Liver (tissue), 9 donors: Measurements from ENCODE around the gene MAN2A1. TPM values are rescaled to one million over a fixed set of nuclear protein-coding genes. Genes with fewer than 3 reads are reported as not detected.

Experiments used
- DNase-seq: peaks from one replicate; pipeline ENCODE4 v3.0.0-alpha.2; 2017; ENCODE audit warnings: low spot score
- H3K27ac ChIP-seq, 2 donors: one replicate each; pipeline ENCODE4 v1.7.0; 2013; ENCODE audit warnings: inconsistent platforms in 2 of 2, low read length in 2 of 2, control low read depth in 1 of 2, low read depth in 1 of 2, mild to moderate bottlenecking in 1 of 2
- H3K27me3 ChIP-seq, 4 donors: one replicate each; pipeline versions ENCODE4 v1.6.1 to v1.7.0; 2013; ENCODE audit warnings: low read length in 3 of 4, inconsistent platforms in 1 of 4, mild to moderate bottlenecking in 1 of 4, moderate library complexity in 1 of 4; ENCODE audit not compliant: control insufficient read depth in 4 of 4, insufficient read depth in 4 of 4
- H3K36me3 ChIP-seq, 4 donors: one replicate each; pipeline versions ENCODE4 v1.6.1 to v1.7.0; 2013; ENCODE audit warnings: low read length in 3 of 4, mild to moderate bottlenecking in 3 of 4, low read depth in 1 of 4, moderate library complexity in 1 of 4; ENCODE audit not compliant: control insufficient read depth in 4 of 4, insufficient read depth in 3 of 4
- H3K4me1 ChIP-seq, 4 donors: one replicate each; pipeline versions ENCODE4 v1.6.1 to v1.7.0; 2013; ENCODE audit warnings: low read length in 3 of 4, mild to moderate bottlenecking in 3 of 4, moderate library complexity in 1 of 4; ENCODE audit not compliant: control insufficient read depth in 4 of 4, insufficient read depth in 4 of 4
- H3K4me3 ChIP-seq, 3 donors: one replicate each; pipeline versions ENCODE4 v1.6.1 to v1.7.0; 2013; ENCODE audit warnings: low read length in 3 of 3, control low read depth in 1 of 3, low read depth in 1 of 3, mild to moderate bottlenecking in 1 of 3
- H3K9ac ChIP-seq, 2 donors: one replicate each; pipeline ENCODE4 v1.7.0; 2013; ENCODE audit warnings: low read length in 2 of 2, mild to moderate bottlenecking in 2 of 2, moderate library complexity in 2 of 2, control low read depth in 1 of 2, low read depth in 1 of 2
- H3K9me3 ChIP-seq, 4 donors: one replicate each; pipeline versions ENCODE4 v1.6.1 to v1.7.0; 2013; ENCODE audit warnings: low read length in 3 of 4; ENCODE audit not compliant: control insufficient read depth in 4 of 4
- EGR1 ChIP-seq, 2 donors: IDR thresholded peaks; 2 replicates each; pipeline ENCODE4 v1.6.1; 2016 to 2018; ENCODE audit warnings: antibody characterized with exemption in 2 of 2, low read depth in 2 of 2
- FOXA1 ChIP-seq: IDR thresholded peaks from 2 replicates; pipeline ENCODE4 v1.6.1; 2016; ENCODE audit warnings: antibody characterized with exemption
- FOXA2 ChIP-seq: IDR thresholded peaks from 2 replicates; pipeline ENCODE4 v1.6.1; 2016; ENCODE audit warnings: antibody characterized with exemption
- GABPA ChIP-seq, 2 donors: IDR thresholded peaks in 1 of 2; conservative IDR thresholded peaks in 1 of 2; 2 replicates each; pipeline ENCODE4 v1.6.1; 2016; ENCODE audit warnings: antibody characterized with exemption in 2 of 2, mild to moderate bottlenecking in 1 of 2, moderate library complexity in 1 of 2
- HNF4A ChIP-seq, 2 donors: conservative IDR thresholded peaks; 2 replicates each; pipeline ENCODE4 v1.6.1; 2016; ENCODE audit warnings: antibody characterized with exemption in 2 of 2, mild to moderate bottlenecking in 2 of 2
- HNF4G ChIP-seq: IDR thresholded peaks from 2 replicates; pipeline ENCODE4 v1.6.1; 2016; ENCODE audit warnings: antibody characterized with exemption
- JUND ChIP-seq, 2 donors: IDR thresholded peaks; 2 replicates each; pipeline ENCODE4 v1.6.1; 2016; ENCODE audit warnings: antibody characterized with exemption in 2 of 2
- NR2F2 ChIP-seq: IDR thresholded peaks from 2 replicates; pipeline ENCODE4 v1.6.1; 2016; ENCODE audit warnings: antibody characterized with exemption
- RAD21 ChIP-seq, 2 donors: IDR thresholded peaks; 2 replicates each; pipeline ENCODE4 v1.6.1; 2016; ENCODE audit warnings: antibody characterized with exemption in 2 of 2, mild to moderate bottlenecking in 2 of 2
- RXRA ChIP-seq, 2 donors: IDR thresholded peaks; 2 replicates each; pipeline ENCODE4 v1.6.1; 2017 to 2018; ENCODE audit warnings: antibody characterized with exemption in 2 of 2, mild to moderate bottlenecking in 1 of 2
- SP1 ChIP-seq: IDR thresholded peaks from 2 replicates; pipeline ENCODE4 v1.6.1; 2018; ENCODE audit warnings: antibody characterized with exemption, mild to moderate bottlenecking
- TAF1 ChIP-seq: conservative IDR thresholded peaks from 2 replicates; pipeline ENCODE4 v1.6.1; 2016; ENCODE audit warnings: antibody characterized with exemption, mild to moderate bottlenecking
- YY1 ChIP-seq: IDR thresholded peaks from 2 replicates; pipeline ENCODE4 v1.6.1; 2016; ENCODE audit warnings: antibody characterized with exemption, mild to moderate bottlenecking
- WGBS: extraction: QIAGEN DNeasy Blood & Tissue Kit; methylation state at CpG from one replicate; pipeline ENCODE4 v1.1.7; 2013; 5-methylcytosine and 5-hydroxymethylcytosine counted together
- polyA plus RNA-seq, 2 donors: library from polyadenylated mRNA; stranded (reverse) in 1 of 2; unstranded in 1 of 2; fragments of 200-250 nt in 1 of 2; fragments of >200 nt in 1 of 2; fragmentation: Nextera tagmentation in 1 of 2; extraction: Ambion mirVana in 1 of 2; gene quantifications; one replicate each; pipeline versions ENCODE4 v1.2.1 to v1.2.3, GENCODE V29; 2013 to 2015
- total RNA-seq, 2 donors: library from RNA; depleted of rRNA; stranded (reverse); fragments of >200 nt; gene quantifications; one replicate each; pipeline ENCODE4 v1.2.3, GENCODE V29; 2014
- TF ChIP-seq, protein P1 (sequence below): IDR thresholded peaks from 2 replicates; pipeline ENCODE4 v1.6.1; 2016; ENCODE audit warnings: antibody characterized with exemption, mild to moderate bottlenecking
- TF ChIP-seq, protein P2 (sequence below): IDR thresholded peaks from 2 replicates; pipeline ENCODE4 v1.6.1; 2016; ENCODE audit warnings: antibody characterized with exemption
- TF ChIP-seq, protein P3 (sequence below): fragments of 150-350 bp; IDR thresholded peaks from 2 replicates; pipeline ENCODE4 v1.5.1; 2017; ENCODE audit warnings: improper control_type of control experiment, low read depth, low read length; ENCODE audit not compliant: missing input control
- TF ChIP-seq, protein P4 (sequence below): IDR thresholded peaks from 2 replicates; pipeline ENCODE4 v1.6.1; 2016; ENCODE audit warnings: antibody characterized with exemption
- TF ChIP-seq, protein P5 (sequence below): IDR thresholded peaks from 2 replicates; pipeline ENCODE4 v1.6.1; 2016; ENCODE audit warnings: antibody characterized with exemption
- donor health status: healthy.
- donor health status: healthy.
- donor health status: healthy.
- donor health status: healthy.
- donor health status: healthy.

The MAN2A1 gene
- total and polyA plus RNA-seq, 4 donors, result 21.4 to 82.8 (median 47.3) TPM

DNA sequence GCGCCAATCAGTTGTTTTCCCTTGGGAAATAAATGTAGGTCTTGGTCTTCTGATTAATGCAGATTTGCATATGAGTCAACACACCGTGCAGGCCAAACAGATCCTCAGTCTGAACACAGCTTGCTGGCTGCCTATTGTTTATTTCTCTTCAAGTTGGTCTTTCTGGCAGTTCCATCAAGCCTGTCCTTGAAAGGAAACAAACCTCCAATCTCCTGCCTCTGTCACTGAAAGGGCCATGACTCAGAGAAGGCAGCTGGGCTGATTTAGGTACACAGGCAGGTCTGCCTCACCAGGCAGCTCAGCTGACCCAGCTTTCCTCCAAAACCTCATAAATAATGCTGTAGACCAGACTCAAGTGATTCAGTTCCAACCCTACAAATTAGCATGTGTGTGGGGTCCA lies 175.9 kb downstream of the MAN2A1 start:
- no peaks in the 10 kb centered on the region for H3K4me1 ChIP-seq
- no peaks in the 10 kb centered on the region for H3K9me3 ChIP-seq
- no peak overlapping the region for H3K27ac ChIP-seq
- no peak overlapping the region for H3K4me3 ChIP-seq
- H3K27me3 ChIP-seq, result no peaks in the 10 kb centered on the region
- DNase-seq, result no peak
- TF ChIP-seq FOXA2 (no peak), RAD21 (IDR thresholded peaks at IDR 0.05) (no peak), JUND (IDR thresholded peaks at IDR 0.05) (no peak), HNF4A (conservative IDR thresholded peaks at IDR 0.05) (no peak), SP1 (no peak), RXRA (IDR thresholded peaks at IDR 0.05) (no peak), FOXA1 (no peak), NR2F2 (no peak), EGR1 (IDR thresholded peaks at IDR 0.05; ENCODE audit: low read depth in 2 of 2) (no peak), TAF1 (no peak), HNF4G (no peak), GABPA (IDR thresholded peaks at IDR 0.05 in 1 of 2, conservative IDR thresholded peaks at IDR 0.05 in 1 of 2) (no peak), YY1 (no peak)
- TF ChIP-seq, protein P1, sequence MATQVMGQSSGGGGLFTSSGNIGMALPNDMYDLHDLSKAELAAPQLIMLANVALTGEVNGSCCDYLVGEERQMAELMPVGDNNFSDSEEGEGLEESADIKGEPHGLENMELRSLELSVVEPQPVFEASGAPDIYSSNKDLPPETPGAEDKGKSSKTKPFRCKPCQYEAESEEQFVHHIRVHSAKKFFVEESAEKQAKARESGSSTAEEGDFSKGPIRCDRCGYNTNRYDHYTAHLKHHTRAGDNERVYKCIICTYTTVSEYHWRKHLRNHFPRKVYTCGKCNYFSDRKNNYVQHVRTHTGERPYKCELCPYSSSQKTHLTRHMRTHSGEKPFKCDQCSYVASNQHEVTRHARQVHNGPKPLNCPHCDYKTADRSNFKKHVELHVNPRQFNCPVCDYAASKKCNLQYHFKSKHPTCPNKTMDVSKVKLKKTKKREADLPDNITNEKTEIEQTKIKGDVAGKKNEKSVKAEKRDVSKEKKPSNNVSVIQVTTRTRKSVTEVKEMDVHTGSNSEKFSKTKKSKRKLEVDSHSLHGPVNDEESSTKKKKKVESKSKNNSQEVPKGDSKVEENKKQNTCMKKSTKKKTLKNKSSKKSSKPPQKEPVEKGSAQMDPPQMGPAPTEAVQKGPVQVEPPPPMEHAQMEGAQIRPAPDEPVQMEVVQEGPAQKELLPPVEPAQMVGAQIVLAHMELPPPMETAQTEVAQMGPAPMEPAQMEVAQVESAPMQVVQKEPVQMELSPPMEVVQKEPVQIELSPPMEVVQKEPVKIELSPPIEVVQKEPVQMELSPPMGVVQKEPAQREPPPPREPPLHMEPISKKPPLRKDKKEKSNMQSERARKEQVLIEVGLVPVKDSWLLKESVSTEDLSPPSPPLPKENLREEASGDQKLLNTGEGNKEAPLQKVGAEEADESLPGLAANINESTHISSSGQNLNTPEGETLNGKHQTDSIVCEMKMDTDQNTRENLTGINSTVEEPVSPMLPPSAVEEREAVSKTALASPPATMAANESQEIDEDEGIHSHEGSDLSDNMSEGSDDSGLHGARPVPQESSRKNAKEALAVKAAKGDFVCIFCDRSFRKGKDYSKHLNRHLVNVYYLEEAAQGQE, result no peak
- TF ChIP-seq, protein P2, sequence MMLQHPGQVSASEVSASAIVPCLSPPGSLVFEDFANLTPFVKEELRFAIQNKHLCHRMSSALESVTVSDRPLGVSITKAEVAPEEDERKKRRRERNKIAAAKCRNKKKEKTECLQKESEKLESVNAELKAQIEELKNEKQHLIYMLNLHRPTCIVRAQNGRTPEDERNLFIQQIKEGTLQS, result no peak
- TF ChIP-seq, protein P3, sequence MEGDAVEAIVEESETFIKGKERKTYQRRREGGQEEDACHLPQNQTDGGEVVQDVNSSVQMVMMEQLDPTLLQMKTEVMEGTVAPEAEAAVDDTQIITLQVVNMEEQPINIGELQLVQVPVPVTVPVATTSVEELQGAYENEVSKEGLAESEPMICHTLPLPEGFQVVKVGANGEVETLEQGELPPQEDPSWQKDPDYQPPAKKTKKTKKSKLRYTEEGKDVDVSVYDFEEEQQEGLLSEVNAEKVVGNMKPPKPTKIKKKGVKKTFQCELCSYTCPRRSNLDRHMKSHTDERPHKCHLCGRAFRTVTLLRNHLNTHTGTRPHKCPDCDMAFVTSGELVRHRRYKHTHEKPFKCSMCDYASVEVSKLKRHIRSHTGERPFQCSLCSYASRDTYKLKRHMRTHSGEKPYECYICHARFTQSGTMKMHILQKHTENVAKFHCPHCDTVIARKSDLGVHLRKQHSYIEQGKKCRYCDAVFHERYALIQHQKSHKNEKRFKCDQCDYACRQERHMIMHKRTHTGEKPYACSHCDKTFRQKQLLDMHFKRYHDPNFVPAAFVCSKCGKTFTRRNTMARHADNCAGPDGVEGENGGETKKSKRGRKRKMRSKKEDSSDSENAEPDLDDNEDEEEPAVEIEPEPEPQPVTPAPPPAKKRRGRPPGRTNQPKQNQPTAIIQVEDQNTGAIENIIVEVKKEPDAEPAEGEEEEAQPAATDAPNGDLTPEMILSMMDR, result no peak
- TF ChIP-seq, protein P4, sequence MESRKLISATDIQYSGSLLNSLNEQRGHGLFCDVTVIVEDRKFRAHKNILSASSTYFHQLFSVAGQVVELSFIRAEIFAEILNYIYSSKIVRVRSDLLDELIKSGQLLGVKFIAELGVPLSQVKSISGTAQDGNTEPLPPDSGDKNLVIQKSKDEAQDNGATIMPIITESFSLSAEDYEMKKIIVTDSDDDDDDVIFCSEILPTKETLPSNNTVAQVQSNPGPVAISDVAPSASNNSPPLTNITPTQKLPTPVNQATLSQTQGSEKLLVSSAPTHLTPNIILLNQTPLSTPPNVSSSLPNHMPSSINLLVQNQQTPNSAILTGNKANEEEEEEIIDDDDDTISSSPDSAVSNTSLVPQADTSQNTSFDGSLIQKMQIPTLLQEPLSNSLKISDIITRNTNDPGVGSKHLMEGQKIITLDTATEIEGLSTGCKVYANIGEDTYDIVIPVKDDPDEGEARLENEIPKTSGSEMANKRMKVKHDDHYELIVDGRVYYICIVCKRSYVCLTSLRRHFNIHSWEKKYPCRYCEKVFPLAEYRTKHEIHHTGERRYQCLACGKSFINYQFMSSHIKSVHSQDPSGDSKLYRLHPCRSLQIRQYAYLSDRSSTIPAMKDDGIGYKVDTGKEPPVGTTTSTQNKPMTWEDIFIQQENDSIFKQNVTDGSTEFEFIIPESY, result no peak
- TF ChIP-seq, protein P5, sequence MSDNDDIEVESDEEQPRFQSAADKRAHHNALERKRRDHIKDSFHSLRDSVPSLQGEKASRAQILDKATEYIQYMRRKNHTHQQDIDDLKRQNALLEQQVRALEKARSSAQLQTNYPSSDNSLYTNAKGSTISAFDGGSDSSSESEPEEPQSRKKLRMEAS, result no peak
- H3K9ac ChIP-seq, result no peak overlapping the region
- 92% methylated on average over 2 of the region's 2 CpGs for WGBS
- peaks cover 3 to 54% (median 39%) of the 10 kb centered on the region in 4 donors for H3K36me3 ChIP-seq

DNA sequence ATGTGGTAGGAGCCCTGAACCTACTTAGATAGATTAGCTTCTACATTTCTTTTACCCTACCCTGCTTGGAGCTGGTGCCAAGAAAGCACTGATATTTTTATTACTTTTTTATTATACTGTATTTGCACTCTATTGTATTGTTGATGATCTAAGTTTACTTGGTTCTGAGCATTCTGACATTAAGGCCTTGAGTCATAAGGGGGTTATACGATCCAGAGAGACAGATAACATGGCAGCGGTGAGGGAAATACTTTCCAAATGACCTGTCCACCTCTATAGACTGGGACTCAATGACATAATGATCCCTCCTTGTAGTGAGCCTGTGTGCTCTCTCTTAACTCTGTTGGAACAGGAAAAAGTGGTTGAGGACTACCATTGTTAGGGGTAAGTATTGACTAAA lies 176.3 kb downstream of the MAN2A1 start:
- Histone ChIP-seq H3K36me3 (peaks cover 3 to 52% (median 36%) of the 10 kb centered on the region in 4 donors), H3K4me1 (no peaks in the 10 kb centered on the region)
- WGBS, result 93% methylated on average over 2 of the region's 2 CpGs
- TF ChIP-seq FOXA2, result no peak
- TF ChIP-seq, protein P2, result no peak
- TF ChIP-seq TAF1, result no peak
- TF ChIP-seq, protein P3, result no peak
- TF ChIP-seq, protein P4, result no peak
- no peak for TF ChIP-seq YY1
- TF ChIP-seq EGR1 (IDR thresholded peaks at IDR 0.05; ENCODE audit: low read depth in 2 of 2), result no peak
- TF ChIP-seq FOXA1, result no peak
- TF ChIP-seq SP1, result no peak
- no peak for TF ChIP-seq RAD21 (IDR thresholded peaks at IDR 0.05)
- no peak for TF ChIP-seq GABPA (IDR thresholded peaks at IDR 0.05 in 1 of 2, conservative IDR thresholded peaks at IDR 0.05 in 1 of 2)
- TF ChIP-seq RXRA (IDR thresholded peaks at IDR 0.05), result no peak
- no peak for TF ChIP-seq NR2F2
- no peak for TF ChIP-seq HNF4A (conservative IDR thresholded peaks at IDR 0.05)
- TF ChIP-seq HNF4G, result no peak
- TF ChIP-seq, protein P5, result no peak

More for the DNA sequence above, 176.3 kb downstream of the MAN2A1 start:
- no peak for DNase-seq
- Histone ChIP-seq H3K27ac (no peak overlapping the region), H3K9me3 (no peaks in the 10 kb centered on the region), H3K9ac (no peak overlapping the region), H3K4me3 (no peak overlapping the region), H3K27me3 (no peaks in the 10 kb centered on the region)
